Liver (tissue), 9 donors: Measurements from ENCODE around the gene RERE. TPM values are rescaled to one million over a fixed set of nuclear protein-coding genes. Genes with fewer than 3 reads are reported as not detected.

Experiments
- DNase-seq: peaks from one replicate; pipeline ENCODE4 v3.0.0-alpha.2; 2017; ENCODE audit warnings: low spot score
- H3K27ac ChIP-seq, 2 donors: one replicate each; pipeline ENCODE4 v1.7.0; 2013; ENCODE audit warnings: inconsistent platforms in 2 of 2, low read length in 2 of 2, control low read depth in 1 of 2, low read depth in 1 of 2, mild to moderate bottlenecking in 1 of 2
- H3K27me3 ChIP-seq, 4 donors: one replicate each; pipeline versions ENCODE4 v1.6.1 to v1.7.0; 2013; ENCODE audit warnings: low read length in 3 of 4, inconsistent platforms in 1 of 4, mild to moderate bottlenecking in 1 of 4, moderate library complexity in 1 of 4; ENCODE audit not compliant: control insufficient read depth in 4 of 4, insufficient read depth in 4 of 4
- H3K36me3 ChIP-seq, 4 donors: one replicate each; pipeline versions ENCODE4 v1.6.1 to v1.7.0; 2013; ENCODE audit warnings: low read length in 3 of 4, mild to moderate bottlenecking in 3 of 4, low read depth in 1 of 4, moderate library complexity in 1 of 4; ENCODE audit not compliant: control insufficient read depth in 4 of 4, insufficient read depth in 3 of 4
- H3K4me1 ChIP-seq, 4 donors: one replicate each; pipeline versions ENCODE4 v1.6.1 to v1.7.0; 2013; ENCODE audit warnings: low read length in 3 of 4, mild to moderate bottlenecking in 3 of 4, moderate library complexity in 1 of 4; ENCODE audit not compliant: control insufficient read depth in 4 of 4, insufficient read depth in 4 of 4
- H3K4me3 ChIP-seq, 3 donors: one replicate each; pipeline versions ENCODE4 v1.6.1 to v1.7.0; 2013; ENCODE audit warnings: low read length in 3 of 3, control low read depth in 1 of 3, low read depth in 1 of 3, mild to moderate bottlenecking in 1 of 3
- H3K9ac ChIP-seq, 2 donors: one replicate each; pipeline ENCODE4 v1.7.0; 2013; ENCODE audit warnings: low read length in 2 of 2, mild to moderate bottlenecking in 2 of 2, moderate library complexity in 2 of 2, control low read depth in 1 of 2, low read depth in 1 of 2
- H3K9me3 ChIP-seq, 4 donors: one replicate each; pipeline versions ENCODE4 v1.6.1 to v1.7.0; 2013; ENCODE audit warnings: low read length in 3 of 4; ENCODE audit not compliant: control insufficient read depth in 4 of 4
- ATF3 ChIP-seq: IDR thresholded peaks from 2 replicates; pipeline ENCODE4 v1.6.1; 2016; ENCODE audit warnings: antibody characterized with exemption
- CTCF ChIP-seq: fragments of 150-350 bp; IDR thresholded peaks from 2 replicates; pipeline ENCODE4 v1.5.1; 2017; ENCODE audit warnings: improper control_type of control experiment, low read depth, low read length; ENCODE audit not compliant: missing input control
- EGR1 ChIP-seq, 2 donors: IDR thresholded peaks; 2 replicates each; pipeline ENCODE4 v1.6.1; 2016 to 2018; ENCODE audit warnings: antibody characterized with exemption in 2 of 2, low read depth in 2 of 2
- FOXA1 ChIP-seq: IDR thresholded peaks from 2 replicates; pipeline ENCODE4 v1.6.1; 2016; ENCODE audit warnings: antibody characterized with exemption
- FOXA2 ChIP-seq: IDR thresholded peaks from 2 replicates; pipeline ENCODE4 v1.6.1; 2016; ENCODE audit warnings: antibody characterized with exemption
- GABPA ChIP-seq, 2 donors: IDR thresholded peaks in 1 of 2; conservative IDR thresholded peaks in 1 of 2; 2 replicates each; pipeline ENCODE4 v1.6.1; 2016; ENCODE audit warnings: antibody characterized with exemption in 2 of 2, mild to moderate bottlenecking in 1 of 2, moderate library complexity in 1 of 2
- HNF4A ChIP-seq, 2 donors: conservative IDR thresholded peaks; 2 replicates each; pipeline ENCODE4 v1.6.1; 2016; ENCODE audit warnings: antibody characterized with exemption in 2 of 2, mild to moderate bottlenecking in 2 of 2
- HNF4G ChIP-seq: IDR thresholded peaks from 2 replicates; pipeline ENCODE4 v1.6.1; 2016; ENCODE audit warnings: antibody characterized with exemption
- JUND ChIP-seq, 2 donors: IDR thresholded peaks; 2 replicates each; pipeline ENCODE4 v1.6.1; 2016; ENCODE audit warnings: antibody characterized with exemption in 2 of 2
- NR2F2 ChIP-seq: IDR thresholded peaks from 2 replicates; pipeline ENCODE4 v1.6.1; 2016; ENCODE audit warnings: antibody characterized with exemption
- RAD21 ChIP-seq, 2 donors: IDR thresholded peaks; 2 replicates each; pipeline ENCODE4 v1.6.1; 2016; ENCODE audit warnings: antibody characterized with exemption in 2 of 2, mild to moderate bottlenecking in 2 of 2
- REST ChIP-seq: IDR thresholded peaks from 2 replicates; pipeline ENCODE4 v1.6.1; 2016; ENCODE audit warnings: antibody characterized with exemption, mild to moderate bottlenecking
- RXRA ChIP-seq, 2 donors: IDR thresholded peaks; 2 replicates each; pipeline ENCODE4 v1.6.1; 2017 to 2018; ENCODE audit warnings: antibody characterized with exemption in 2 of 2, mild to moderate bottlenecking in 1 of 2
- SP1 ChIP-seq: IDR thresholded peaks from 2 replicates; pipeline ENCODE4 v1.6.1; 2018; ENCODE audit warnings: antibody characterized with exemption, mild to moderate bottlenecking
- TAF1 ChIP-seq: conservative IDR thresholded peaks from 2 replicates; pipeline ENCODE4 v1.6.1; 2016; ENCODE audit warnings: antibody characterized with exemption, mild to moderate bottlenecking
- ZBTB33 ChIP-seq: IDR thresholded peaks from 2 replicates; pipeline ENCODE4 v1.6.1; 2016; ENCODE audit warnings: antibody characterized with exemption
- WGBS: extraction: QIAGEN DNeasy Blood & Tissue Kit; methylation state at CpG from one replicate; pipeline ENCODE4 v1.1.7; 2013; 5-methylcytosine and 5-hydroxymethylcytosine counted together
- polyA plus RNA-seq, 2 donors: library from polyadenylated mRNA; stranded (reverse) in 1 of 2; unstranded in 1 of 2; fragments of 200-250 nt in 1 of 2; fragments of >200 nt in 1 of 2; fragmentation: Nextera tagmentation in 1 of 2; extraction: Ambion mirVana in 1 of 2; gene quantifications; one replicate each; pipeline versions ENCODE4 v1.2.1 to v1.2.3, GENCODE V29; 2013 to 2015
- total RNA-seq, 2 donors: library from RNA; depleted of rRNA; stranded (reverse); fragments of >200 nt; gene quantifications; one replicate each; pipeline ENCODE4 v1.2.3, GENCODE V29; 2014
- donor health status: healthy.
- donor health status: healthy.
- donor health status: healthy.
- donor health status: healthy.
- donor health status: healthy.

The RERE gene
- total and polyA plus RNA-seq, 4 donors: 9.8 to 49.1 (median 24.8) TPM

- TF ChIP-seq REST (no peak), EGR1 (IDR thresholded peaks at IDR 0.05; ENCODE audit: low read depth in 2 of 2) (no peak), RAD21 (IDR thresholded peaks at IDR 0.05) (no peak), FOXA2 (no peak)
Observed at GRCh38 chr1:8326265-8326664, 491.2 kb downstream of the RERE start (continued).

GRCh38 chr1:8325771-8326170 lies 491.7 kb downstream of the RERE start:
- Histone ChIP-seq H3K9me3 (no peaks in the 10 kb centered on the region), H3K27me3 (no peaks in the 10 kb centered on the region), H3K4me3 (no peak overlapping the region), H3K27ac (no peak overlapping the region), H3K9ac (no peak overlapping the region), H3K4me1 (no peaks in the 10 kb centered on the region), H3K36me3 (no peaks in the 10 kb centered on the region)
- no peak for DNase-seq
- TF ChIP-seq TAF1 (no peak), RXRA (IDR thresholded peaks at IDR 0.05) (no peak)
- 95% methylated on average over 21 of the region's 21 CpGs for WGBS

GRCh38 chr1:8324176-8324810 lies 493.1 kb downstream of the RERE start:
- no peaks in the 10 kb centered on the region for H3K36me3 ChIP-seq
- no peaks in the 10 kb centered on the region for H3K4me1 ChIP-seq
- H3K27ac ChIP-seq: no peak overlapping the region
- TF ChIP-seq HNF4A (conservative IDR thresholded peaks at IDR 0.05) (no peak), NR2F2 (no peak), RAD21 (IDR thresholded peaks at IDR 0.05) (no peak), RXRA (IDR thresholded peaks at IDR 0.05) (no peak), GABPA (IDR thresholded peaks at IDR 0.05 in 1 of 2, conservative IDR thresholded peaks at IDR 0.05 in 1 of 2) (no peak), HNF4G (no peak), SP1 (no peak), CTCF (no peak), REST (no peak), TAF1 (no peak), FOXA2 (no peak), JUND (IDR thresholded peaks at IDR 0.05) (no peak), EGR1 (IDR thresholded peaks at IDR 0.05; ENCODE audit: low read depth in 2 of 2) (no peak), ZBTB33 (no peak), FOXA1 (no peak), ATF3 (no peak)
- 90% methylated on average over 32 of the region's 32 CpGs for WGBS
- H3K27me3 ChIP-seq: no peaks in the 10 kb centered on the region
- no peaks in the 10 kb centered on the region for H3K9me3 ChIP-seq
- DNase-seq: no peak
- no peak overlapping the region for H3K4me3 ChIP-seq
- no peak overlapping the region for H3K9ac ChIP-seq
